ENCODE measurements around the gene MKI67.

- TF ChIP-seq CTCF (IDR thresholded peaks at IDR 0.05) = no peak
- no peak for TF ChIP-seq POLR2A (IDR thresholded peaks at IDR 0.05)
- TF ChIP-seq EP300 (IDR thresholded peaks at IDR 0.05) = no peak
These were observed 26.3 kb downstream of the MKI67 start for GRCh38 chr10:128099901-128100300.

Measured in stomach (tissue), 4 donors.